GM19455 (cell line): ENCODE measurements around the gene IPO8.
"Not testable (repeated sequence)": the region's sequence is repeated elsewhere in the genome, so short reads cannot be mapped to it uniquely, and the experiment has no call there.

Experiments used
- ATAC-seq: cut with Tn5 transposase; IDR thresholded peaks from one replicate; pipeline ENCODE4 v1.9.1; 2021; ENCODE audit not compliant: unreplicated experiment

IPO8 gene

GRCh38 chr12:30610718-30611117 lies 85.0 kb downstream of the IPO8 start:
- ATAC-seq, result no peak

DNA sequence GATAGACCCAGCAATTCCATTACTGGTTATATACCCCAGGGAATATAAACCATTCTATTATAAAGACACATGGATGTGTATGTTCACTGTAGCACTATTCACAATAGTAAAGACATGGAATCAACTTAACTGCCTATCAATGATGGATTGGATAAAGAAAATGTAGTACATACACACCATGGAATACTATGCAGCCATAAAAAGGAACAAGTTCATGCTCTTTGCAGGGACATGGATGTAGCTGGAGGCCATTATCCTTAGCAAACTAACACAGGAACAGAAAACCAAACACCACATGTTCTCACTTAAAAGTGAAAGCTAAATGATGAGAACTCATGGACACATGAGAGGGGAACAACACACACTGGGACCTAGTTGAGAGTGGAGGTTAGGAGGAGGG lies 85.8 kb downstream of the IPO8 start:
- ATAC-seq, result not testable (repeated sequence)

- not testable (repeated sequence) for ATAC-seq
These were observed 91.4 kb downstream of the IPO8 start for GRCh38 chr12:30604302-30604701.

- ATAC-seq, result no peak
These were observed 92.5 kb downstream of the IPO8 start for GRCh38 chr12:30603129-30603528.

GRCh38 chr12:30602678-30603077 lies 93.0 kb downstream of the IPO8 start:
- ATAC-seq, result no peak

DNA sequence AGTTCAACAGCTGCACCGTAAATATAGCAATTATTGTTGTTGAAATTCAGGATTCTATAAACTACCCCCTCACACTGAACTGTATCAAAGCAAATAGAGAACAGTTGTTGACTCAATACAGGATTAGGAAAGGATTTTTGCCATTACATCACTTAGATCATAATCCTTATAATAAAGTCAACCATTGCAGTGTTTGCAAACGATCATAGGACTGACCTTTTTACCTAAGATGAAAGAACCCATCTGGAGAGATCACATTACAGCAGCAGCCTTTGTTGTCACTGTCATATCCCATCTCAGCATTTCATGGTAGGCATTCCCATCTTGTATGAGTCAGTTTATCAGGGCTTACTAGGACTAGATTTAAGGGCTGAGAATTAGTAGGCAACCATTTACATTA lies 96.1 kb downstream of the IPO8 start:
- ATAC-seq, result no peak

- ATAC-seq, result no peak
These were observed 96.8 kb downstream of the IPO8 start for GRCh38 chr12:30598889-30599288.

GRCh38 chr12:30595742-30596141 lies 99.9 kb downstream of the IPO8 start:
- no peak for ATAC-seq

- ATAC-seq, result no peak
These were observed 101.2 kb downstream of the IPO8 start for GRCh38 chr12:30594509-30594908.

DNA sequence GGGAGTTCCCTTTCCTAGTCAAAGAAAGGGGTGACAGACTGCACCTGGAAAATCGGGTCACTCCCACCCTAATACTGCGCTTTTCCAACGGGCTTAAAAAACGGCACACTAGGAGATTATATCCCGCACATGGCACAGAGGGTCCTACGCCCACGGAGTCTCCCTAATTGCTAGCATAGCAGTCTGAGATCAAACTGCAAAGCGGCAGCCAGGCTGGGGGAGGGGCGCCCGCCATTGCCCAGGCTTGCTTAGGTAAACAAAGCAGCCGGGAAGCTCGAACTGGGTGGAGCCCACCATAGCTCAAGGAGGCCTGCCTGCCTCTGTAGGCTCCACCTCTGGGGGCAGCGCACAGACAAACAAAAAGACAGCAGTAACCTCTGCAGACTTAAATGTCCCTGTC lies 107.1 kb downstream of the IPO8 start:
- not testable (repeated sequence) for ATAC-seq

- ATAC-seq, result no peak
These were observed 107.9 kb downstream of the IPO8 start for GRCh38 chr12:30587782-30588181.

DNA sequence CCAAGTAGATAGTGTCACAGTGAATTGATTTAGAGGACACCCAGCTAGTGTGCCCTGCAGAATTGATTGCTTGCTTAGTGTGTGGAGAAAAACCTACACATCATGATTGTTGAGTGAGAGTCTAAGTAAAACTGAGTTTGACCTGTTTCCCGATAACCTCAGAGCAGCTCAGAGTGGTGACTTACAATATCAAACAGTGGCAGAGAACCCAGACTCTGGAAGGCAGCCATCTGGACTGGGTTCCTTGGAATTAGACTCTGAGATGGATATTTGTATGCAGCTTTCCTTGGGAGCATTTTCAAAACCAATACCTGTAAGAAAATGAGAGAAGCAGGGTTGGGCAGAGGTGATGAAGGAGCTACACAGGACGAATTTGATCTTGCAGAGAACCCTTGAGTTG lies 109.8 kb downstream of the IPO8 start:
- ATAC-seq, result no peak

DNA sequence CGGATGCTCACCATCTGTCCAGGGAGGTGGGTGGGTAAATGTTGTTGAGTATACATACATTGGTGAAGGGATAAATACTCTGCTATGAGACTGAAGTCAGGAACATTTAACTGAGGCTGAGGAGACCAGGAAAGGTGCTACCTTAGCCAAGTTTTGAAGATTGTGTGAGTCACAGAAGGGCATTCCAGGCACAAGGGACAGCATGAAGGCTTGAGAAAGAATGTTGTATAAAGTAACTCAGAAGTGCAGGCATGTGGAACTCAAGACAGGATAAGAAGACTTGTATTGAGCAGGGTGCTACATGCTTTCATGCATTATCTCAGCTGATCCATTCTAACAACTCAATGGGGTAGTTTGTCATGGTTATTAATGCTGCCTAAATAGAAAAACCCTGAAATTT lies 112.7 kb downstream of the IPO8 start:
- no peak for ATAC-seq

DNA sequence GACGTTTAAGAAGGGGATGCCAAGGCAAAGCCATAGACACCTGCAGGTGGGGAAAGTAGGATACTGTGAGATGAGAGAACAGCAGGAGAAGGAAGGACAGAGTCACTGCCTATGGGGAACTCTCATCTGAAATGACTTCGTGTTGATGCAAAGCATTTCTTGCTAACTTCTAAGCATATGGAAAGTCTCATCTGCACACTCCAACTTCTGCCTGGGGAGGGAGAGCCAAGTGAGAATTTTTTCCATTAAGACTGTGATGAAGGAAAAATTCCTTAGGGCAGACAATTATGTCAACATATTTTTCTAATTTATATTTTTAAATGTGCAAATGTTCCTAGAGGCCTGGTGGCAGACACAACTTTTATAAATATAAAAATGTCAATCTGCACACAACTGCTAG lies 115.3 kb downstream of the IPO8 start:
- no peak for ATAC-seq
